ENCODE results near the gene YBX2.

The YBX2 gene

DNA sequence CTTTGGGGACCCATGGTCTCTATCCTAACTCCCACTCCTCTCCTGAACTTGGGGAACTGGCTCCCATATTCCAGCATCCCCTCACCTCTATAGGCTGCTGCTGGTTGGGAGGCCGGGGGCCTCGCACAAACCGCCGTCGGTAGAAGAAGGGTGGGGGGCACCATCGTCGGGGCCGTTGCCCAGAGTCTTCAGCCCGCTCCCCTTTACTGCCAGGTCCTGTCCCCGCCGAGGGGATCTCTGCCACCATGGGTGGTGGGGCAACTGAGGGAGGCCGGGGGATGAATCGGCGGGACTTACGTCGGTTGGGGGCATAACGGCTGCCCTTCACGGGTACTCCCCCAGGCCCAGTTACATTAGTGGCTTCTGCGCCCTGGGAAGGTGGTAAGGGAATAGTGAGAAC lies 4.3 kb downstream of the YBX2 start:
- TF ChIP-seq, protein P1, sequence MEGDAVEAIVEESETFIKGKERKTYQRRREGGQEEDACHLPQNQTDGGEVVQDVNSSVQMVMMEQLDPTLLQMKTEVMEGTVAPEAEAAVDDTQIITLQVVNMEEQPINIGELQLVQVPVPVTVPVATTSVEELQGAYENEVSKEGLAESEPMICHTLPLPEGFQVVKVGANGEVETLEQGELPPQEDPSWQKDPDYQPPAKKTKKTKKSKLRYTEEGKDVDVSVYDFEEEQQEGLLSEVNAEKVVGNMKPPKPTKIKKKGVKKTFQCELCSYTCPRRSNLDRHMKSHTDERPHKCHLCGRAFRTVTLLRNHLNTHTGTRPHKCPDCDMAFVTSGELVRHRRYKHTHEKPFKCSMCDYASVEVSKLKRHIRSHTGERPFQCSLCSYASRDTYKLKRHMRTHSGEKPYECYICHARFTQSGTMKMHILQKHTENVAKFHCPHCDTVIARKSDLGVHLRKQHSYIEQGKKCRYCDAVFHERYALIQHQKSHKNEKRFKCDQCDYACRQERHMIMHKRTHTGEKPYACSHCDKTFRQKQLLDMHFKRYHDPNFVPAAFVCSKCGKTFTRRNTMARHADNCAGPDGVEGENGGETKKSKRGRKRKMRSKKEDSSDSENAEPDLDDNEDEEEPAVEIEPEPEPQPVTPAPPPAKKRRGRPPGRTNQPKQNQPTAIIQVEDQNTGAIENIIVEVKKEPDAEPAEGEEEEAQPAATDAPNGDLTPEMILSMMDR (IDR thresholded peaks at IDR 0.05; ENCODE audit: unreplicated experiment in 3 of 3), result no peak
- Mint-ChIP-seq H3K27ac (no peak overlapping the region), H3K4me1 (peaks cover 14% of the 10 kb centered on the region), H3K4me3 (no peak overlapping the region), H3K36me3 (ENCODE audit: low read depth) (peaks cover 3% of the 10 kb centered on the region), H3K9me3 (no peaks in the 10 kb centered on the region), H3K27me3 (ENCODE audit: low read depth) (peaks cover 63% of the 10 kb centered on the region)

GRCh38 chr17:7289256-7290032 lies 5.0 kb downstream of the YBX2 start:
- Mint-ChIP-seq H3K36me3 (ENCODE audit: low read depth) (peaks cover 3% of the 10 kb centered on the region), H3K4me3 (no peak overlapping the region), H3K9me3 (no peaks in the 10 kb centered on the region), H3K27me3 (ENCODE audit: low read depth) (peaks cover 58% of the 10 kb centered on the region), H3K27ac (no peak overlapping the region), H3K4me1 (peaks cover 11% of the 10 kb centered on the region)
- TF ChIP-seq, protein P1 (IDR thresholded peaks at IDR 0.05; ENCODE audit: unreplicated experiment in 3 of 3), result no peak

GRCh38 chr17:7285679-7286078 lies 8.8 kb downstream of the YBX2 start:
- Mint-ChIP-seq H3K36me3 (ENCODE audit: low read depth) (peaks cover 3% of the 10 kb centered on the region), H3K9me3 (no peaks in the 10 kb centered on the region), H3K4me3 (no peak overlapping the region), H3K27ac (no peak overlapping the region), H3K4me1 (peaks cover 14% of the 10 kb centered on the region), H3K27me3 (ENCODE audit: low read depth) (peaks cover 40% of the 10 kb centered on the region)
- TF ChIP-seq, protein P1 (IDR thresholded peaks at IDR 0.05; ENCODE audit: unreplicated experiment in 3 of 3), result no peak

DNA sequence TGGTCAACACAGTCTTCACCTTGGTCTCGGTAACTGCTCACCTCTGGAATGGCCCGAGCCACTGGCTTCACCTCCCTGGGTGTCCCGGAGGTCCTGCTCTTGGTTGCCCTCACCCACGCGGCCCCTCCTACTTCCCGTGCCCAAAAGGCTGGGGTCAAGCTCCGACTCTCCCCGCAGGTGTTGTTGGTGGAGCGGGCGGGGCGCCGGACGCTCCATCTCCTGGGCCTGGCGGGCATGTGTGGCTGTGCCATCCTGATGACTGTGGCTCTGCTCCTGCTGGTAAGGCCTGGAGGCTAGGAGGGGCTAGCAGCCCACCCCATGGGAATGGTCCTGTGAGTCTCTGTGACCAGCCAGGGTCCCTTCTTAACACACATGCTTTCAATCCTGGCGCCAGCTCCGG lies 9.5 kb downstream of the YBX2 start:
- Mint-ChIP-seq H3K9me3 (no peaks in the 10 kb centered on the region), H3K27me3 (ENCODE audit: low read depth) (peaks cover 39% of the 10 kb centered on the region), H3K27ac (no peak overlapping the region), H3K4me3 (no peak overlapping the region), H3K36me3 (ENCODE audit: low read depth) (peaks cover 3% of the 10 kb centered on the region), H3K4me1 (peaks cover 16% of the 10 kb centered on the region)
- TF ChIP-seq, protein P1 (IDR thresholded peaks at IDR 0.05; ENCODE audit: unreplicated experiment in 3 of 3), result no peak

GRCh38 chr17:7283471-7284216 lies 10.8 kb downstream of the YBX2 start:
- Mint-ChIP-seq H3K27ac (no peak overlapping the region), H3K27me3 (ENCODE audit: low read depth) (peaks cover 36% of the 10 kb centered on the region), H3K4me1 (peaks cover 16% of the 10 kb centered on the region), H3K9me3 (no peaks in the 10 kb centered on the region), H3K36me3 (ENCODE audit: low read depth) (peaks cover 3% of the 10 kb centered on the region), H3K4me3 (peak overlapping the region; percentile 71 to 87 (median 86))
- TF ChIP-seq, protein P1 (IDR thresholded peaks at IDR 0.05; ENCODE audit: unreplicated experiment in 3 of 3), result no peak
